GM12891 (cell line): ENCODE data around the gene WBP1. TPM values are rescaled to one million over a fixed set of nuclear protein-coding genes. Genes with fewer than 3 reads are reported as not detected.
A peak's percentile ranks its signal among the peaks of the same experiment; 100 is the strongest.

Experiments used
- DNase-seq: peaks from one replicate; pipeline ENCODE4 v3.0.0; 2011; ENCODE audit warnings: low spot score; ENCODE audit not compliant: insufficient read length
- FAIRE-seq: peaks from 2 replicates; lab custom pipeline; 2011; peaks lifted over from hg19 to GRCh38; lab: Jason Lieb, UNC
- PAX5 ChIP-seq: IDR thresholded peaks from 2 replicates; pipeline ENCODE4 v1.6.1; 2011; ENCODE audit warnings: low read length, moderate library complexity, mild to moderate bottlenecking; ENCODE audit not compliant: insufficient read depth, severe bottlenecking
- POLR2A ChIP-seq: IDR thresholded peaks from 2 replicates; pipeline ENCODE4 v1.6.1; 2011; ENCODE audit warnings: low read depth, low read length, control low read depth
- POLR2AphosphoS5 ChIP-seq: IDR thresholded peaks from 2 replicates; pipeline ENCODE4 v1.6.1; 2011; ENCODE audit warnings: low read depth, low read length, control low read depth
- POU2F2 ChIP-seq: IDR thresholded peaks from 2 replicates; pipeline ENCODE4 v1.6.1; 2011; ENCODE audit warnings: low read depth, mild to moderate bottlenecking, control low read depth, low read length, moderate library complexity
- SPI1 ChIP-seq: IDR thresholded peaks from 2 replicates; pipeline ENCODE4 v1.6.1; 2011; ENCODE audit warnings: low read depth, low read length, control low read depth
- TAF1 ChIP-seq: IDR thresholded peaks from 2 replicates; pipeline ENCODE4 v1.6.1; 2011; ENCODE audit warnings: low read depth, low read length, control low read depth
- polyA plus RNA-seq: library from polyadenylated mRNA; unstranded; fragments of >200 nt; gene quantifications from one replicate; pipeline ENCODE4 v1.2.1, GENCODE V29; 2012; ENCODE audit warnings: low read depth, missing spikeins, inconsistent platforms; ENCODE audit not compliant: missing spikeins

The WBP1 gene
- 66.8 TPM for polyA plus RNA-seq

DNA sequence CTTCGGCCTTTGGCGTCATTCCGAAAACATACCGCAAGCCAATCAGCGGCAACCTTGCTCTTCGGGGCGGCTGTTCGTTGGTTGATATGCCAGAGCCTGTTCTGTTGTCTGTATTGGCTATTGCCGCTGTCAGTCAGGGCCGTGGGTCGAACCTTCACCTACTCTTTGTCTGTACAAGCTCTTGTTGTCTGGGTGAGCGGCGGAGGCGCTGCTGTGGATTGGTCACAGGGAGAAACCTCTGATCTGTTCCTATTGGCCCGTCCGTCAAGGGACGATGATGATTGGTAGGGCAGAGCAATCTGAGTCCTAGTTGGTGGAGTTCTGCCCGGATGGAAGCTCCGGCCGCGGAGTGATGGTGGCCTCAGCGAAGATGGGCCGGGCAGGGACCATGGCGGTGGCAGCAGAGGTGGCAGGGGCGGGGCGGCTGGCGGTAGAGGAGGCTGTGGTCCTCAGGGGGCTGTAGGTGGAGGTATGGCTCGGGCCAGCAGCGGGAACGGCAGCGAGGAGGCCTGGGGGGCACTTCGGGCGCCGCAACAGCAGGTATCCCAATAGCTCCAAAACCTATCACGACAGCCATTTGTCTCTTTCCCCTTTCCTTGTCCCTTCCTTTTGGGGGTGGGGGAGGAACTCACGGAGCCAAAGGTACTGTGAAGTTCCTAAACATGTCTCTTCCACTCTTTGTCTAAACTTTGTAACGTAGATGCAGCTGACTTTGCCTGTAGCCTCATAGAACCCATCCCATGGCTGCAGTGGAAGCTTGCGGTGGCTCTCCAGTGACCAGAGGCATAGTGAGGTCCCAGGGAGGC lies at the start of gene WBP1:
Gene WBP1 (plus strand): TSS at position 307 of the 806 bp plus-strand sequence. CDS start 165 bp downstream, at position 472.
- peak; percentile 89 for DNase-seq
- TF ChIP-seq POU2F2 (0 out of 2 replicates have a peak, but pooled peaks have one; percentile 25), SPI1 (no peak), POLR2A (peak; percentile 55; the same call in 1 of the 2 replicates), TAF1 (no peak), PAX5 (no peak), POLR2AphosphoS5 (0 out of 2 replicates have a peak, but pooled peaks have one; percentile 7)
- FAIRE-seq = peak; percentile 96

DNA sequence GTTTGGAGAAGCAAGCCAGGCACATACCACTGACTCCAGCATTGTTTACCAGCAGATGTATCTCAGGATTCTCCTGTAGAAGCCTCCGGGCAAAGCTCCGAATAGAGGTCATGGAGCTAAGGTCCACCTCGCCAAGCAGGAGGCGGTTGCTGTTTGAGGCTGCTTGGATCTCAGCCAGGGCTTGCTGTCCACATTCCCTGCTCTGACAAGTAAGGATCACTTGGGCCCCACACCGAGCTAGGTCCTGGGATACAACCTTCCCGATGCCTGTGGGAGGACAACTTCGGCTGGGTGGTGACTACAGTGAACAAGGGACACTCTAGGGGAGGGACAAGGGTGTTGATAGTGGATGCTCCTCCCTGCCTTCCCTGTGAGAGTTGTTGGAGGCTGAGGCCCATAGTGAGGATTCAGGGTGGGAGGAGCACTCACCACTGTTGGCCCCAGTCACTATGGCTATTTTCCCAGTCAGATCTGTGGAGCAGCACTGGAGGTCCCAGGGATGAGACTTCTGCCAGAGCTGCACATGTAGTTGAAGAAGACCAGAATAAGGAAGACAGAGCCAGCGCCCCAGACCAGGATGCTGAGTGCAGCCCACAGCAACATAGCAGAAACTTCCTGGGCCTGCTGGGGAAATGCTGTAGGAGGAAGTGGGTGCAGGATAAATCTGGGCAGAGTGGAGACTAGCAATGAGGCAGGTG lies 45.1 kb upstream of the WBP1 start:
- no peak for DNase-seq
- FAIRE-seq = no peak
- TF ChIP-seq SPI1 (peak; percentile 34; the same call in 1 of the 2 replicates), POLR2A (no peak)

DNA sequence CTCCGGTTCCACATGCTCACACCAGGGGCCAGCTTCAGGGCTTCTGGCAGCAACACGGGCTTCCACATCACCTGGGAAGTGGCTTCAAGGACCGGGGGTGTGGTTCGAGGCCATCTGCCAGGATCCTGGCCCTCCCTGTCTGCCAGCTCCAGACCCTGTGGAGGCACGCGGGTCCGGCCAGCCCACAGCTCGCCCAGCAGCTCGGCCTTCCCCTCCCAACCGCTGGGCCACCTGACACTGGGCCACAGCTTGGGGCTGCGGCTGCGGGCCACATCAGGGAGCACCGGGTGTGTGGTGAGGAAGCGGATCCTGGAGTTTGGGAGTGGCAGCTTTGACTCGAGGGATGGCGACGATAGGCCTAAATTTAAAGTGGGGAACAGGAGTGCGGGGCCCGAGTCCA lies 43.8 kb upstream of the WBP1 start:
- TF ChIP-seq POLR2AphosphoS5 (no peak), PAX5 (no peak), TAF1 (no peak), SPI1 (no peak), POLR2A (no peak), POU2F2 (no peak)
- DNase-seq = no peak

DNA sequence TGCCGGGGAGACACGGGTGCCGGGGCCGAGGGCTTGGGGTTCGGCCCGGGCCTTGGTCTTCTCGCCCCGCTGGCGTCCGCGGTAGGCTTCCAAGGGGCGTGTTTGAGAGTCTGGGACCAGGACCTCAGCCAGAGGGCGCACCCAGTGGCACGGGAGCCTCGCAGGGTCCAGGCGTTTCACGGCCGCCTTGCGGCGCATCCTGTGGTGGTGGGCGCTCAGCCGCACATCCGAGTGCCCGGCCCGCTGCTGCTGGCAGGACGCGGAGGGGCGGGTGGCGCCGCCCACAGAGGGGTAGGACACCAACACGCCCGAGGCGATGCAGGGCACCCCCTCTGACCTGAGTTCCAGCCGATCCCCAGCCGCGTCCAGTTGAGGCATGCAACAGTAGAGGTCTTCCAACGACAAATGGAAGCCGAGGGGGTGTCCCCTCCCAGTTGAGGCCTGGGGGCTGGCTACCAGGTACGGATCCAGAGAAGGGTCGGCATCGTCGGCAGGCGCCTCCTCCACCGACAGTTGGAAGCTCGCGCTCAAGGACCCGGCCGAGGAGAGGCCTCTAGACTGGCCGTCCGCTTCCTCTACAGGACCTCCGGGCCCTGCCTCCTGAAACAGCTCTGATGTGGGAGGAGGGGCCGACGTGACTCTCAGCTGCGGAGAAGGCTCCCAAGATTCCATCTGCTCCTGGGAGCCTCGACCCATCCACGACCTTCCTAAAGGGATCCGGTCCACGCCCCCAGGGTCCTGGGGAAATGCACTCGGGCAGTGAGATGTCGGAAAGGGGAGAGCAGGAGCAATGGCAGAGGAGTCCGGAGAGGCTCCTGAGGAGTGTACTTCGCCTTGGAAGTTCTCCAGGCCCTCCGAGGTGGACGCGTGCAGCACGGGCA lies 43.1 kb upstream of the WBP1 start:
- DNase-seq = peak; percentile 53

More for the DNA sequence above, 43.8 kb upstream of the WBP1 start:
- FAIRE-seq = no peak

DNA sequence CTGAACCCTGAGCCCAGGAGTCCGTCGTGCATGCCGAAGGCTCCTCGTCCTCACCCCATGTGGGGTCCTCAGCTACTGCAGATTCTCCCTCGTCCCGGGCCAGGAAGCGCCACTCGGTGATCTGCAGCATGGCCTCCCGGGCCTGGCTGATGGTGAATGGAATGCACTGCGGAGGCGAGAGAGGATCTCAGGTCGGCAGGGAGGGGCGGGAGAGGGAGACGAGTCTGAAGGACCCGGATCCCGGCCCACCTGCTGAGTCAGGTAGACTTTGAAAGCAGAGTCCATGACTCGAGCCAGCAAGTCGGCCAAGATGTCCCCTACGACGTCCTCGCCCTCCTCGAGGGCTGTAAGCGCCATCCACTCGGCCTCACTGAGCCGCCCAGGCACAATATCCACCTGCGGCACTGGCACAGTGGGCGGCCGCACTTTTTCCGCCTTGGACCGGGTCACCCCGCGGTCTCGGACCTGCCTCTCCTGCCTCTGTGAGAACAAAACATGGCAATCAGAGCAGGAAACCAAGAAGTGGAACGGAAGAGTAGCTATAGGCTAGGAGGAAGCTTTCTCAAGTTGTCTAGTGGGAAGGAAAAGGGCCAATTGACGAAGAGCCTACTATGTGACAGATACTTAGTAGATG lies 42.4 kb upstream of the WBP1 start:
- DNase-seq (no peak), FAIRE-seq (peak; percentile 9)
- TF ChIP-seq TAF1 (no peak), SPI1 (no peak), POLR2A (no peak), POU2F2 (no peak), PAX5 (no peak), POLR2AphosphoS5 (no peak)

More for the DNA sequence above, 43.1 kb upstream of the WBP1 start:
- FAIRE-seq = peak; percentile 82
- TF ChIP-seq POLR2AphosphoS5 (no peak), POU2F2 (no peak), POLR2A (no peak), TAF1 (no peak), PAX5 (no peak), SPI1 (no peak)

DNA sequence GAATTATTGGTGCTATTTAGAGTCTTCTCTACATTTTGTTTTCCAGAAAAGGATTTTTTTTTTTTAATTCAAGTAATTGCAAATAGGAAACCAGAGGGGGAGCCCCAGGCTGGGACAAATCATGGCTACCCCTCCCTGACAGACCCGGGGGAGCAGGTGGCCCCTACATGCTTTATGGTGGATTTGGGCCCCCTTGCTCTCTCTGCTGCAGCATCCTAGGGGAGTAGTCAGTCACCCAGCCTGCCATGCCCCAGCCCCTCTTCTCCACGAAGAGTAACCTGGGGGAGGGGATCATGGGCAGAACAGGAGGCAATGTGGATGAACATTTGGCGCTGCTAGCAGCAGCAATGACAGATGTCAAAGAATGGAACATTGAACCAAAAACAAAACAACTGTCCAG lies 41.5 kb upstream of the WBP1 start:
- no peak for FAIRE-seq
- DNase-seq = no peak
- no peak for TF ChIP-seq POU2F2
- TF ChIP-seq PAX5 = no peak
- no peak for TF ChIP-seq POLR2A
- TF ChIP-seq SPI1 = no peak
- TF ChIP-seq TAF1 = no peak
- no peak for TF ChIP-seq POLR2AphosphoS5

DNA sequence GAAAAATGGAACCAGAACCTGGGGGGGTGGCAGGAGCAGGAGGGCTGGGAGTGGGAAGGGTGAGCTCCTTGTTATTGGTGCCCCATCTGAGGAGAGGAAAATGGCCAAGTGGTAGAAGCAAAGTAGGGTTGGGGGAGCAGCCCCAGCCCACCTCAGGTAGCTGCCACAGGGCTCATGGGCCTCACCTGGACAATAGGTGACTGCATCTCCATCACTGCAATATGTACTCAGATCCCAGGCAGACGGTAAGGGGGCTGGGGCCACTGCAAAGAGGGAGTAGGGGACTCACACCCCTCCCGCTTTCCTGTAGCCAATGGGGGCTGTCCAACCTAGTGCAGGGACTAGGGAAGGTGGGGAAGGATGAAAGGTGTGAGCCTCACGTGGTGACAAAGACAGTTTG lies 41.0 kb upstream of the WBP1 start:
- TF ChIP-seq SPI1 (no peak), PAX5 (no peak), POU2F2 (no peak), POLR2A (no peak), POLR2AphosphoS5 (no peak), TAF1 (no peak)
- FAIRE-seq = no peak
- DNase-seq = no peak

DNA sequence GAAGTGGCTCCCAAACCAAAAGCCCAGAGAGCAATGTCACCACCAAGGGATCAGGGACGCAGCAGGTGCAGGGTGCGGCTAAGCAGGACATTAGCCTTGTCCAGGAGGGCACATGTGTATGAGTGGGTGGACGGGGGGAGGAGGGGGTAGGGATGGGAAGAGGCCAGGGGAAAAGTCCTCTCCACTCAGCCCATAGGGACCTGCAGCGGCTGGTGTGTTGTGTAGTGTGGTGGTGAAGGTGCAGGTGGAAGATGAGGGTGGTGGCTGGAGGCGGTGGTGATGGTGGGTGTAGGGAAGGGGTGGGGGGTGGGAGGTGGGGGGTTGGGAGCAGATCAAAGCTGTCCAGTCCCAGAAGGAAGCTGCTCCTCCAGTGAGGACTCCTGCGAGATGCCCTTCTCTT lies 40.5 kb upstream of the WBP1 start:
- FAIRE-seq (no peak), DNase-seq (no peak)
- TF ChIP-seq PAX5 = no peak
- no peak for TF ChIP-seq TAF1
- no peak for TF ChIP-seq POLR2AphosphoS5
- no peak for TF ChIP-seq SPI1
- TF ChIP-seq POLR2A = no peak
- no peak for TF ChIP-seq POU2F2
